SK-N-SH treated with all-trans-retinoic acid at 6 μM for 48 hours (cell line): ENCODE data around the gene HEATR5B.

Source experiments
- BACH2 ChIP-seq: fragments of 250-450 bp; sonication (Bioruptor Pico); IDR thresholded peaks from 2 replicates; pipeline ENCODE4 v1.9.0; 2021; ENCODE audit warnings: mild to moderate bottlenecking, borderline replicate concordance
- CSRNP3 ChIP-seq: fragments of 250-450 bp; sonication (Bioruptor Pico); IDR thresholded peaks from 2 replicates; pipeline ENCODE4 v1.5.1; 2021; ENCODE audit warnings: mild to moderate bottlenecking, moderate library complexity
- ESRRG ChIP-seq: fragments of 250-450 bp; sonication (Bioruptor Pico); IDR thresholded peaks from 2 replicates; pipeline ENCODE4 v1.6.1; 2021; ENCODE audit warnings: mild to moderate bottlenecking
- GLIS3 ChIP-seq: fragments of 250-450 bp; sonication (Bioruptor Pico); IDR thresholded peaks from 2 replicates; pipeline ENCODE4 v1.5.0; 2020; ENCODE audit warnings: mild to moderate bottlenecking, moderate library complexity
- OSR1 ChIP-seq: fragments of 250-450 bp; sonication (Bioruptor Pico); IDR thresholded peaks from 2 replicates; pipeline ENCODE4 v1.8.0; 2022; ENCODE audit warnings: moderate library complexity, mild to moderate bottlenecking, inconsistent platforms
- POU6F1 ChIP-seq: fragments of 250-450 bp; sonication (Bioruptor Pico); IDR thresholded peaks from 2 replicates; pipeline ENCODE4 v1.8.0; 2021; ENCODE audit warnings: low read depth, mild to moderate bottlenecking, moderate library complexity, borderline replicate concordance
- RARB ChIP-seq: fragments of 250-450 bp; sonication (Bioruptor Pico); IDR thresholded peaks from 2 replicates; pipeline ENCODE4 v1.8.0; 2021; ENCODE audit warnings: mild to moderate bottlenecking, moderate library complexity
- TOX ChIP-seq: fragments of 250-450 bp; sonication (Bioruptor Pico); IDR thresholded peaks from 2 replicates; pipeline ENCODE4 v1.8.0; 2021; ENCODE audit warnings: mild to moderate bottlenecking, moderate library complexity, borderline replicate concordance
- ZFP3 ChIP-seq: fragments of 250-450 bp; sonication (Bioruptor Pico); IDR thresholded peaks from 2 replicates; pipeline ENCODE4 v1.5.0; 2020; ENCODE audit warnings: mild to moderate bottlenecking, moderate library complexity
- ZNF70 ChIP-seq: fragments of 450-650 bp; formaldehyde crosslinking; IDR thresholded peaks from 2 replicates; pipeline ENCODE4 v1.5.0; 2020; ENCODE audit warnings: mild to moderate bottlenecking, moderate library complexity
- ZNF8 ChIP-seq: fragments of 450-650 bp; formaldehyde crosslinking; IDR thresholded peaks from 2 replicates; pipeline ENCODE4 v1.5.0; 2020; ENCODE audit warnings: mild to moderate bottlenecking, moderate library complexity

GRCh38 chr2:37102588-37102987 lies 18.4 kb upstream of the HEATR5B start:
- TF ChIP-seq ZNF70 (CRISPR knock-in tag) = no peak
- no peak for TF ChIP-seq RARB (CRISPR knock-in tag)
- no peak for TF ChIP-seq ZNF8 (CRISPR knock-in tag)
- no peak for TF ChIP-seq ZFP3 (CRISPR knock-in tag)
- TF ChIP-seq ESRRG (CRISPR knock-in tag) = no peak
- no peak for TF ChIP-seq CSRNP3 (CRISPR knock-in tag)
- TF ChIP-seq OSR1 = no peak
- no peak for TF ChIP-seq GLIS3 (CRISPR knock-in tag)
- TF ChIP-seq BACH2 (CRISPR knock-in tag) = no peak
- no peak for TF ChIP-seq TOX
- TF ChIP-seq POU6F1 = no peak
